ENCODE results near the gene ARHGAP1.

Gene ARHGAP1

GRCh38 chr11:46639197-46639839 is 61.1 kb downstream of the ARHGAP1 start:
- no peak for DNase-seq
- no peak for ATAC-seq

- DNase-seq (no peak), ATAC-seq (no peak)
Observed at GRCh38 chr11:46637546-46637945, 62.9 kb downstream of the ARHGAP1 start.

- no peak for ATAC-seq
- DNase-seq: no peak
Observed at GRCh38 chr11:46635557-46636139, 64.8 kb downstream of the ARHGAP1 start.

GRCh38 chr11:46633291-46634217 is 66.9 kb downstream of the ARHGAP1 start:
- ATAC-seq (no peak), DNase-seq (no peak)

- DNase-seq (no peak), ATAC-seq (no peak)
Observed at GRCh38 chr11:46632502-46632901, 67.9 kb downstream of the ARHGAP1 start.

- ATAC-seq (no peak), DNase-seq (no peak)
Observed at GRCh38 chr11:46631676-46632075, 68.7 kb downstream of the ARHGAP1 start.

GRCh38 chr11:46630237-46630636 is 70.2 kb downstream of the ARHGAP1 start:
- no peak for ATAC-seq
- no peak for DNase-seq

- DNase-seq: no peak
- no peak for ATAC-seq
Observed at GRCh38 chr11:46628961-46629360, 71.5 kb downstream of the ARHGAP1 start.

Measured in stimulated activated naive CD8-positive, alpha-beta T cell treated with anti-CD3 and anti-CD28 coated beads, Interleukin-15, Interleukin-2, amounts not matched to agents 100 U/mL and 50 U/mL, for 24 hours (primary cell).